Measurements from ENCODE around the gene TOLLIP.
"Not testable (repeated sequence)": the region's sequence is repeated elsewhere in the genome, so short reads cannot be mapped to it uniquely, and the experiment has no call there.

The TOLLIP gene

DNA sequence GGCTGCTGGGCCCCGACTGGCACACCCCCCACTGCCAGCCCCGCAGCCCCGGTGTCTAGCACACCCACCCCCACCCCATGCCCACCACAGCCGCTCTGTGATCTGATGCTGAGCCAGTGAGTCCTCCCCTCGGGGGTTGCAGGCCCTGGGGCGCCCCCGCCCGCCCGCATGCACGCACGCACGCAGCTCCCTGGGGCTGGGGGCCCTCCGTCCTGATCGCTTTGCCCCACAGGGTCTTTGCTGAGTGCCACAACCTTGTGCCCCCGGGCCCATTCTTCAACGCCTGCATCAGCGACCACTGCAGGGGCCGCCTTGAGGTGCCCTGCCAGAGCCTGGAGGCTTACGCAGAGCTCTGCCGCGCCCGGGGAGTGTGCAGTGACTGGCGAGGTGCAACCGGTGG lies 54.3 kb downstream of the TOLLIP start:
- no peaks in the 10 kb centered on the region for H3K27me3 ChIP-seq
- H3K27ac ChIP-seq: no peak overlapping the region
- H3K9ac ChIP-seq: no peak overlapping the region
- peaks cover 0 to 15% (median 0%) of the 10 kb centered on the region in 11 experiments; a peak in 2 of 22 replicates for H4K20me1 ChIP-seq
- peaks cover 0 to 13% (median 11%) of the 10 kb centered on the region in 10 experiments; a peak in 10 of 20 replicates for H3K4me1 ChIP-seq
- peaks cover 20 to 37% (median 26%) of the 10 kb centered on the region in 11 experiments for H3K9me3 ChIP-seq (replicated peaks in 1 of 11)
- H3K4me3 ChIP-seq: no peak overlapping the region
- H3K4me2 ChIP-seq: no peak overlapping the region
- TF ChIP-seq Cebpa-rat (IDR thresholded peaks at IDR 0.05): no peak
- no peaks in the 10 kb centered on the region for H3K36me3 ChIP-seq

DNA sequence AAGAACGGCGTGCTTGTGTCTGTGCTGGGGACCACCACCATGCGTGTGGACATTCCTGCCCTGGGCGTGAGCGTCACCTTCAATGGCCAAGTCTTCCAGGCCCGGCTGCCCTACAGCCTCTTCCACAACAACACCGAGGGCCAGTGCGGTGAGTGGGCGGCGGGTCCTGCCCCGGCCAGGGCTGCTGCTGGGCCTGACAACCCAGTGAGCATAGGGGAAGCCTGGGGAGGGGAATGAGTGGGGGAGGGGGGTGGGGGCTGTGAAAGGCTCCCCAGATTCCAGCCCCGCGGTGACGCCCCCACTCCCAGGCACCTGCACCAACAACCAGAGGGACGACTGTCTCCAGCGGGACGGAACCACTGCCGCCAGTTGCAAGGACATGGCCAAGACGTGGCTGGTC lies 54.7 kb downstream of the TOLLIP start:
- H3K9me3 ChIP-seq (replicated peaks in 1 of 11): peaks cover 20 to 42% (median 30%) of the 10 kb centered on the region in 11 experiments
- H3K36me3 ChIP-seq: no peaks in the 10 kb centered on the region
- H3K4me3 ChIP-seq: no peak overlapping the region
- H4K20me1 ChIP-seq: peaks cover 0 to 15% (median 0%) of the 10 kb centered on the region in 11 experiments; a peak in 2 of 22 replicates
- TF ChIP-seq Cebpa-rat (IDR thresholded peaks at IDR 0.05): no peak
- no peak overlapping the region for H3K27ac ChIP-seq
- no peaks in the 10 kb centered on the region for H3K27me3 ChIP-seq
- H3K9ac ChIP-seq: no peak overlapping the region
- H3K4me1 ChIP-seq: peaks cover 0 to 13% (median 11%) of the 10 kb centered on the region in 10 experiments; a peak in 10 of 20 replicates
- H3K4me2 ChIP-seq: no peak overlapping the region

DNA sequence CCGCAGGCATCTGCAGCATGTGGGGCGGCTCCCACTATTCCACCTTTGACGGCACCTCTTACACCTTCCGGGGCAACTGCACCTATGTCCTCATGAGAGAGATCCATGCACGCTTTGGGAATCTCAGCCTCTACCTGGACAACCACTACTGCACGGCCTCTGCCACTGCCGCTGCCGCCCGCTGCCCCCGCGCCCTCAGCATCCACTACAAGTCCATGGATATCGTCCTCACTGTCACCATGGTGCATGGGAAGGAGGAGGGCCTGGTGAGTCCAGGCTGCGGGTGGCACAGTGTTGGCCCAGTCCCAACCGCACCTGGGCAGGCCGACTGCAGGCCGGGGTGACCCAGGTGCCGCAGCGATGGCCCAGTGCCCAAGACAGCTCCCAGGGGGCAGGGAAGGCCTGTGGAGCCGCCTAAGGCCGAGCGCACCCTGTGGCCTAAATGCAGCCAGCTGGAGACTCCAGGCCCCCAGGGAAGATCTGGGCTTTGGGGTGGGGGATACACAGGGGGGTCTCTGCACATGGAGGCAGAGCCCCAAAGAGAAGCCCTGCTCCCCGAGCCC lies 55.3 kb downstream of the TOLLIP start:
- no peak overlapping the region for H3K27ac ChIP-seq
- H3K9ac ChIP-seq: no peak overlapping the region
- H3K4me2 ChIP-seq: no peak overlapping the region
- no peaks in the 10 kb centered on the region for H3K27me3 ChIP-seq
- H3K4me3 ChIP-seq: no peak overlapping the region
- peaks cover 20 to 47% (median 34%) of the 10 kb centered on the region in 11 experiments for H3K9me3 ChIP-seq (replicated peaks in 1 of 11)
- peaks cover 0 to 13% (median 11%) of the 10 kb centered on the region in 10 experiments; a peak in 10 of 20 replicates for H3K4me1 ChIP-seq
- no peaks in the 10 kb centered on the region for H3K36me3 ChIP-seq
- peaks cover 0 to 15% (median 0%) of the 10 kb centered on the region in 11 experiments; a peak in 2 of 22 replicates for H4K20me1 ChIP-seq
- TF ChIP-seq Cebpa-rat (IDR thresholded peaks at IDR 0.05): no peak

DNA sequence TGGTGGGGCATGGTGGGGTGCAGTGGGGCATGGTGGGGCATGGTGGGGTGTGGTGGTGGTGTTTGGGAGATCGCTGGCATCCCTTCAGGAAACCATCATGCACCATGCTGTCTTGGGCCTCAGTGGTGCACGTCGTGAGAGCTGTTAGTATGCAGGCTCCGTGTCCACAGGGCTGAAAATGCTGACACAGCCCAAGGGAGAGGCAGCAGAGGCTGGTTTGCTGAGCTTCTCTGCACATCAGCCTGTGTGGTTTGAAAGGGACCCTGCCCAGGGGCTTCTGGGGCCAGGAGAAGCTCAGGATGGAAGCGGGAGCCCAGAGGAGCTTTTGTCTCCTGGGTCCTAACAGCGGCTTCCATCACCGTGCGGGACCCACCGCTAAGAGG lies 56.3 kb downstream of the TOLLIP start:
- no peak overlapping the region for H3K9ac ChIP-seq
- H3K9me3 ChIP-seq (replicated peaks in 1 of 11): peaks cover 20 to 53% (median 38%) of the 10 kb centered on the region in 11 experiments
- H3K4me3 ChIP-seq: no peak overlapping the region
- H3K36me3 ChIP-seq: no peaks in the 10 kb centered on the region
- no peaks in the 10 kb centered on the region for H3K27me3 ChIP-seq
- no peak overlapping the region for H3K27ac ChIP-seq
- peaks cover 0 to 13% (median 11%) of the 10 kb centered on the region in 10 experiments; a peak in 10 of 20 replicates for H3K4me1 ChIP-seq
- peaks cover 0 to 15% (median 0%) of the 10 kb centered on the region in 11 experiments; a peak in 2 of 22 replicates for H4K20me1 ChIP-seq
- no peak overlapping the region for H3K4me2 ChIP-seq
- no peak for TF ChIP-seq Cebpa-rat (IDR thresholded peaks at IDR 0.05)

DNA sequence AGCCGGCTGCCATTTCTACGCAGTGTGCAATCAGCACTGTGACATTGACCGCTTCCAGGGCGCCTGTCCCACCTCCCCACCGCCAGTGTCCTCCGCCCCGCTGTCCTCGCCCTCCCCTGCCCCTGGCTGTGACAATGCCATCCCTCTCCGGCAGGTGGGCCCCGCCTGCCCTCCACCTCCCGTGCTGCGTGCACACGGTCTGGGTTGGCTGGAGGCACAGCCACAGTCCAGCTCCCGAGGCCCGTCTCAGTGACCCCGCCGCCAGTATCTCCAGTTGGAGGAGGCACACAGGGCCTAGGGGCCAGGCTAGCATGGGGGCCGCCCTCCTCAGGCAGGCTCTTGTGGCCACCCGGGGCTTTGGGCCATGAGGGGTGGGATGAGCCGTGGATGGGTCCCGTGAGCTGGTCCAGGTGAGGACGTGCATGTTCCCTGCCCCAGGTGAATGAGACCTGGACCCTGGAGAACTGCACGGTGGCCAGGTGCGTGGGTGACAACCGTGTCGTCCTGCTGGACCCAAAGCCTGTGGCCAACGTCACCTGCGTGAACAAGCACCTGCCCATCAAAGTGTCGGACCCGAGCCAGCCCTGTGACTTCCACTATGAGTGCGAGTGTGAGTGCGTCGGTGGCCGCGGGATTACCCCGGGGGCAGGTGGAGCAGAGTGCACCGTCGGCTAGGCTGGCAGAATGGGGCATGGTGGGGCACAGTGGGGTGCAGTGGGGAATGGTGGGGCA lies 56.9 kb downstream of the TOLLIP start:
- Histone ChIP-seq H3K4me2 (no peak overlapping the region), H3K9ac (no peak overlapping the region), H3K27me3 (no peaks in the 10 kb centered on the region), H3K4me1 (peaks cover 0 to 11% (median 10%) of the 10 kb centered on the region in 10 experiments; a peak in 10 of 20 replicates), H3K9me3 (replicated peaks in 1 of 11) (peaks cover 20 to 57% (median 41%) of the 10 kb centered on the region in 11 experiments), H3K4me3 (no peak overlapping the region), H3K36me3 (no peaks in the 10 kb centered on the region), H3K27ac (no peak overlapping the region), H4K20me1 (peaks cover 0 to 10% (median 0%) of the 10 kb centered on the region in 11 experiments; a peak in 2 of 22 replicates)
- TF ChIP-seq Cebpa-rat (IDR thresholded peaks at IDR 0.05): no peak

DNA sequence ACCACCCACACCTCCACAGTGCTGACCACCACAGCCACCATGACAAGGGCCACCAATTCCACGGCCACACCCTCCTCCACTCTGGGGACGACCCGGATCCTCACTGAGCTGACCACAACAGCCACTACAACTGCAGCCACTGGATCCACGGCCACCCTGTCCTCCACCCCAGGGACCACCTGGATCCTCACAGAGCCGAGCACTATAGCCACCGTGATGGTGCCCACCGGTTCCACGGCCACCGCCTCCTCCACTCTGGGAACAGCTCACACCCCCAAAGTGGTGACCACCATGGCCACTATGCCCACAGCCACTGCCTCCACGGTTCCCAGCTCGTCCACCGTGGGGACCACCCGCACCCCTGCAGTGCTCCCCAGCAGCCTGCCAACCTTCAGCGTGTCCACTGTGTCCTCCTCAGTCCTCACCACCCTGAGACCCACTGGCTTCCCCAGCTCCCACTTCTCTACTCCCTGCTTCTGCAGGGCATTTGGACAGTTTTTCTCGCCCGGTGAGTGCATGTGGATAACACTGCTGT lies 58.1 kb downstream of the TOLLIP start:
- no peaks in the 10 kb centered on the region for H3K36me3 ChIP-seq
- H3K4me1 ChIP-seq: no peaks in the 10 kb centered on the region
- no peak overlapping the region for H3K4me3 ChIP-seq
- H3K27me3 ChIP-seq: no peaks in the 10 kb centered on the region
- H3K9ac ChIP-seq: no peak overlapping the region
- no peak for TF ChIP-seq Cebpa-rat (IDR thresholded peaks at IDR 0.05)
- H4K20me1 ChIP-seq: no peaks in the 10 kb centered on the region; a peak in 1 of 22 replicates
- peaks cover 23 to 62% (median 51%) of the 10 kb centered on the region in 11 experiments for H3K9me3 ChIP-seq (replicated peaks in 1 of 11)
- H3K27ac ChIP-seq: no peak overlapping the region
- H3K4me2 ChIP-seq: no peak overlapping the region

DNA sequence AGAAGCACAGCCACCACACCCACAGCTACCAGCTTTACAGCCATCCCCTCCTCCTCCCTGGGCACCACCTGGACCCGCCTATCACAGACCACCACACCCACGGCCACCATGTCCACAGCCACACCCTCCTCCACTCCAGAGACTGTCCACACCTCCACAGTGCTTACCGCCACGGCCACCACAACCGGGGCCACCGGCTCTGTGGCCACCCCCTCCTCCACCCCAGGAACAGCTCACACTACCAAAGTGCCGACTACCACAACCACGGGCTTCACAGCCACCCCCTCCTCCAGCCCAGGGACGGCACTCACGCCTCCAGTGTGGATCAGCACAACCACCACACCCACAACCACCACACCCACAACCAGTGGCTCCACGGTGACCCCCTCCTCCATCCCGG lies 59.0 kb downstream of the TOLLIP start:
- not testable (repeated sequence) for H3K36me3 ChIP-seq, H3K4me2 ChIP-seq, H3K27ac ChIP-seq, H4K20me1 ChIP-seq, H3K4me3 ChIP-seq, H3K9ac ChIP-seq, H3K4me1 ChIP-seq, H3K27me3 ChIP-seq
- H3K9me3 ChIP-seq (replicated peaks in 1 of 11): peaks cover 27 to 70% (median 59%) of the 10 kb centered on the region in 11 experiments

DNA sequence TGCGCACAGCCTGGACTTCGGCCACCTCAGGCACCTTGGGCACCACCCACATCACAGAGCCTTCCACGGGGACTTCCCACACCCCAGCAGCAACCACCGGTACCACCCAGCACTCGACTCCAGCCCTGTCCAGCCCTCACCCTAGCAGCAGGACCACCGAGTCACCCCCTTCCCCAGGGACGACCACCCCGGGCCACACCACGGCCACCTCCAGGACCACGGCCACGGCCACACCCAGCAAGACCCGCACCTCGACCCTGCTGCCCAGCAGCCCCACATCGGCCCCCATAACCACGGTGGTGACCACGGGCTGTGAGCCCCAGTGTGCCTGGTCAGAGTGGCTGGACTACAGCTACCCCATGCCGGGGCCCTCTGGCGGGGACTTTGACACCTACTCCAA lies 60.5 kb downstream of the TOLLIP start:
- not testable (repeated sequence) for H3K27ac ChIP-seq, H3K9ac ChIP-seq, H3K4me1 ChIP-seq, H3K4me2 ChIP-seq, H3K27me3 ChIP-seq, H3K4me3 ChIP-seq, H3K36me3 ChIP-seq, H4K20me1 ChIP-seq
- H3K9me3 ChIP-seq (replicated peaks in 1 of 11): peaks cover 30 to 73% (median 62%) of the 10 kb centered on the region in 11 experiments

DNA sequence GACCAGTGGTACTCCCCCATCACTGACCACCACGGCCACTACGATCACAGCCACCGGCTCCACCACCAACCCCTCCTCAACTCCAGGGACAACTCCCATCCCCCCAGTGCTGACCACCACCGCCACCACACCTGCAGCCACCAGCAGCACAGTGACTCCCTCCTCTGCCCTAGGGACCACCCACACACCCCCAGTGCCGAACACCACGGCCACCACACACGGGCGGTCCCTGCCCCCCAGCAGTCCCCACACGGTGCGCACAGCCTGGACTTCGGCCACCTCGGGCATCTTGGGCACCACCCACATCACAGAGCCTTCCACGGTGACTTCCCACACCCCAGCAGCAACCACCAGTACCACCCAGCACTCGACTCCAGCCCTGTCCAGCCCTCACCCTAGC lies 62.4 kb downstream of the TOLLIP start:
- H3K9ac ChIP-seq, H4K20me1 ChIP-seq, H3K27ac ChIP-seq, H3K4me2 ChIP-seq, H3K27me3 ChIP-seq, H3K4me3 ChIP-seq, H3K4me1 ChIP-seq, H3K36me3 ChIP-seq: not testable (repeated sequence)
- peaks cover 31 to 69% (median 55%) of the 10 kb centered on the region in 11 experiments for H3K9me3 ChIP-seq (replicated peaks in 1 of 11)

DNA sequence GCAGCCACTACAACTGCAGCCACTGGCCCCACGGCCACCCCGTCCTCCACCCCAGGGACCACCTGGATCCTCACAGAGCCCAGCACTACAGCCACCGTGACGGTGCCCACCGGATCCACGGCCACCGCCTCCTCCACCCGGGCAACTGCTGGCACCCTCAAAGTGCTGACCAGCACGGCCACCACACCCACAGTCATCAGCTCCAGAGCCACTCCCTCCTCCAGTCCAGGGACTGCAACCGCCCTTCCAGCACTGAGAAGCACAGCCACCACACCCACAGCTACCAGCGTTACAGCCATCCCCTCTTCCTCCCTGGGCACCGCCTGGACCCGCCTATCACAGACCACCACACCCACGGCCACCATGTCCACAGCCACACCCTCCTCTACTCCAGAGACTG lies 63.1 kb downstream of the TOLLIP start:
- H4K20me1 ChIP-seq, H3K9ac ChIP-seq, H3K27ac ChIP-seq, H3K4me1 ChIP-seq, H3K4me2 ChIP-seq, H3K4me3 ChIP-seq, H3K36me3 ChIP-seq, H3K27me3 ChIP-seq: not testable (repeated sequence)
- H3K9me3 ChIP-seq (replicated peaks in 1 of 11): peaks cover 31 to 69% (median 48%) of the 10 kb centered on the region in 11 experiments

DNA sequence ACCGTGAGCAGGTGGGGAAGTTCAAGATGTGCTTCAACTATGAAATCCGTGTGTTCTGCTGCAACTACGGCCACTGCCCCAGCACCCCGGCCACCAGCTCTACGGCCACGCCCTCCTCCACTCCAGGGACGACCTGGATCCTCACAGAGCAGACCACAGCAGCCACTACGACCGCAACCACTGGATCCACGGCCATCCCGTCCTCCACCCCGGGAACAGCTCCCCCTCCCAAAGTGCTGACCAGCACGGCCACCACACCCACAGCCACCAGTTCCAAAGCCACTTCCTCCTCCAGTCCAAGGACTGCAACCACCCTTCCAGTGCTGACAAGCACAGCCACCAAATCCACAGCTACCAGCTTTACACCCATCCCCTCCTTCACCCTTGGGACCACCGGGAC lies 63.7 kb downstream of the TOLLIP start:
- H3K4me1 ChIP-seq, H3K4me2 ChIP-seq, H3K36me3 ChIP-seq, H3K4me3 ChIP-seq, H3K9ac ChIP-seq, H3K27ac ChIP-seq, H3K27me3 ChIP-seq, H4K20me1 ChIP-seq: not testable (repeated sequence)
- peaks cover 27 to 65% (median 42%) of the 10 kb centered on the region in 11 experiments for H3K9me3 ChIP-seq (replicated peaks in 1 of 11)

DNA sequence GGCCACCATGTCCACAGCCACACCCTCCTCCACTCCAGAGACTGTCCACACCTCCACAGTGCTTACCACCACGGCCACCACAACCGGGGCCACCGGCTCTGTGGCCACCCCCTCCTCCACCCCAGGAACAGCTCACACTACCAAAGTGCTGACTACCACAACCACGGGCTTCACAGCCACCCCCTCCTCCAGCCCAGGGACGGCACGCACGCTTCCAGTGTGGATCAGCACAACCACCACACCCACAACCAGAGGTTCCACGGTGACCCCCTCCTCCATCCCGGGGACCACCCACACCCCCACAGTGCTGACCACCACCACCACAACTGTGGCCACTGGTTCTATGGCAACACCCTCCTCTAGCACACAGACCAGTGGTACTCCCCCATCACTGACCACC lies 64.9 kb downstream of the TOLLIP start:
- peaks cover 18 to 54% (median 32%) of the 10 kb centered on the region in 11 experiments for H3K9me3 ChIP-seq (replicated peaks in 1 of 11)
- H3K4me2 ChIP-seq: not testable (repeated sequence)

DNA sequence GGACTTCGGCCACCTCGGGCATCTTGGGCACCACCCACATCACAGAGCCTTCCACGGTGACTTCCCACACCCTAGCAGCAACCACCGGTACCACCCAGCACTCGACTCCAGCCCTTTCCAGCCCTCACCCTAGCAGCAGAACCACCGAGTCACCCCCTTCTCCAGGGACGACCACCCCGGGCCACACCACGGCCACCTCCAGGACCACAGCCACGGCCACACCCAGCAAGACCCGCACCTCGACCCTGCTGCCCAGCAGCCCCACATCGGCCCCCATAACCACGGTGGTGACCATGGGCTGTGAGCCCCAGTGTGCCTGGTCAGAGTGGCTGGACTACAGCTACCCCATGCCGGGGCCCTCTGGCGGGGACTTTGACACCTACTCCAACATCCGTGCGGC lies 65.9 kb downstream of the TOLLIP start:
- H3K27me3 ChIP-seq, H3K27ac ChIP-seq, H3K4me3 ChIP-seq, H3K4me1 ChIP-seq, H3K9ac ChIP-seq, H3K36me3 ChIP-seq, H3K4me2 ChIP-seq: not testable (repeated sequence)
- Histone ChIP-seq H4K20me1 (peaks cover 0 to 13% (median 0%) of the 10 kb centered on the region in 11 experiments; a peak in 3 of 22 replicates), H3K9me3 (replicated peaks in 1 of 11) (peaks cover 14 to 50% (median 30%) of the 10 kb centered on the region in 11 experiments; a peak in 21 of 22 replicates)

More for the DNA sequence above, 64.9 kb downstream of the TOLLIP start:
- H3K36me3 ChIP-seq, H3K4me1 ChIP-seq, H3K4me3 ChIP-seq, H3K27me3 ChIP-seq, H4K20me1 ChIP-seq, H3K27ac ChIP-seq, H3K9ac ChIP-seq: not testable (repeated sequence)
